Vagina (tissue), 2 donors: ENCODE data around the gene STXBP5. TPM values are rescaled to one million over a fixed set of nuclear protein-coding genes. Genes with fewer than 3 reads are reported as not detected.

Experiments used
- DNase-seq, 2 donors: peaks; one replicate each; pipeline ENCODE4 v3.0.0-alpha.2; 2017; ENCODE audit errors: extremely low spot score in 2 of 2
- H3K27ac ChIP-seq: fragments of 200-600 bp; sonication (generic); one replicate; pipeline ENCODE4 v1.5.1; 2019
- H3K27me3 ChIP-seq: fragments of 200-600 bp; sonication (generic); one replicate; pipeline ENCODE4 v1.5.1; 2019
- H3K36me3 ChIP-seq, 2 donors: fragments of 200-600 bp; sonication (generic); one replicate each; pipeline ENCODE4 v1.5.1; 2017 to 2019
- H3K4me1 ChIP-seq: fragments of 200-600 bp; sonication (generic); one replicate; pipeline ENCODE4 v1.5.1; 2019
- H3K4me3 ChIP-seq, 2 donors: fragments of 200-600 bp; sonication (generic); 1 replicate in 1 of 2; 2 replicates in 1 of 2; pipeline ENCODE4 v1.5.1; 2016 to 2019
- H3K9me3 ChIP-seq: fragments of 200-600 bp; sonication (generic); one replicate; pipeline ENCODE4 v1.5.1; 2019
- CTCF ChIP-seq, 3 experiments: fragments of 450-650 bp in 2 of 3; fragments of 200-600 bp in 1 of 3; sonication (generic) in 1 of 3; IDR thresholded peaks; one replicate each; pipeline ENCODE4 v1.5.1; 2017 to 2019; ENCODE audit warnings: antibody characterized with exemption in 3 of 3, mild to moderate bottlenecking in 2 of 3, moderate library complexity in 2 of 3
- POLR2A ChIP-seq, 2 donors: fragments of 450-650 bp; IDR thresholded peaks; one replicate each; pipeline ENCODE4 v1.6.1; 2017; ENCODE audit warnings: antibody characterized with exemption in 2 of 2, mild to moderate bottlenecking in 2 of 2, moderate library complexity in 2 of 2
- POLR2AphosphoS5 ChIP-seq, 2 donors: sonication (generic); formaldehyde crosslinking; IDR thresholded peaks; one replicate each; pipeline ENCODE4 v1.9.0; 2017; ENCODE audit warnings: antibody characterized with exemption in 2 of 2, mild to moderate bottlenecking in 2 of 2, low read depth in 1 of 2; ENCODE audit not compliant: insufficient read depth in 1 of 2
- intact Hi-C: fragments of 100-400 bp; cut with DNase I; formaldehyde crosslinking; loops from one replicate; pipeline ENCODE4 v1.15.1; 2023
- total RNA-seq: library from RNA; depleted of rRNA; stranded (reverse); fragments of >200 nt; gene quantifications from one replicate; pipeline ENCODE4 v1.2.3, GENCODE V29; 2016

STXBP5 gene
- total RNA-seq, 1 donor from 2014 or later, result 33.9 TPM

- no peak for DNase-seq
- TF ChIP-seq POLR2AphosphoS5 (IDR thresholded peaks at IDR 0.05; ENCODE audit: insufficient read depth in 1 of 2, low read depth in 1 of 2), result no peak
- H3K27me3 ChIP-seq, result no peaks in the 10 kb centered on the region
- no peaks in the 10 kb centered on the region for H3K9me3 ChIP-seq
- intact Hi-C loops, result no loop called here
- peaks cover 14% of the 10 kb centered on the region for H3K4me1 ChIP-seq
- H3K27ac ChIP-seq, result no peak overlapping the region
- H3K4me3 ChIP-seq, result no peak overlapping the region
- H3K36me3 ChIP-seq, result no peaks in the 10 kb centered on the region
These were observed 15.2 kb downstream of the STXBP5 start for GRCh38 chr6:147219463-147219862.

- Histone ChIP-seq H3K4me3 (no peak overlapping the region), H3K36me3 (no peaks in the 10 kb centered on the region), H3K9me3 (no peaks in the 10 kb centered on the region), H3K27ac (no peak overlapping the region), H3K27me3 (no peaks in the 10 kb centered on the region), H3K4me1 (peaks cover 14% of the 10 kb centered on the region)
- no peak for TF ChIP-seq CTCF (IDR thresholded peaks at IDR 0.05)
- TF ChIP-seq POLR2A (IDR thresholded peaks at IDR 0.05), result no peak
- TF ChIP-seq POLR2AphosphoS5 (IDR thresholded peaks at IDR 0.05; ENCODE audit: insufficient read depth in 1 of 2, low read depth in 1 of 2), result no peak
- no peak for DNase-seq
- intact Hi-C loops, result no loop called here
These were observed 16.1 kb downstream of the STXBP5 start for GRCh38 chr6:147220345-147220744.

- TF ChIP-seq POLR2A (IDR thresholded peaks at IDR 0.05) (no peak), CTCF (IDR thresholded peaks at IDR 0.05) (no peak), POLR2AphosphoS5 (IDR thresholded peaks at IDR 0.05; ENCODE audit: insufficient read depth in 1 of 2, low read depth in 1 of 2) (no peak)
- Histone ChIP-seq H3K36me3 (no peaks in the 10 kb centered on the region), H3K9me3 (no peaks in the 10 kb centered on the region), H3K4me1 (peaks cover 14% of the 10 kb centered on the region), H3K27ac (no peak overlapping the region), H3K27me3 (no peaks in the 10 kb centered on the region), H3K4me3 (no peak overlapping the region)
- intact Hi-C loops, result no loop called here
- no peak for DNase-seq
These were observed 17.5 kb downstream of the STXBP5 start for GRCh38 chr6:147221739-147222138.

GRCh38 chr6:147222160-147222838 is 18.1 kb downstream of the STXBP5 start:
- intact Hi-C loops, result no loop called here
- TF ChIP-seq POLR2AphosphoS5 (IDR thresholded peaks at IDR 0.05; ENCODE audit: insufficient read depth in 1 of 2, low read depth in 1 of 2), result no peak
- no peak for TF ChIP-seq CTCF (IDR thresholded peaks at IDR 0.05)
- no peak for TF ChIP-seq POLR2A (IDR thresholded peaks at IDR 0.05)
- Histone ChIP-seq H3K27ac (no peak overlapping the region), H3K4me3 (no peak overlapping the region), H3K27me3 (no peaks in the 10 kb centered on the region), H3K36me3 (no peaks in the 10 kb centered on the region), H3K4me1 (peaks cover 14% of the 10 kb centered on the region), H3K9me3 (no peaks in the 10 kb centered on the region)
- no peak for DNase-seq

- H3K9me3 ChIP-seq, result no peaks in the 10 kb centered on the region
- intact Hi-C loops, result no loop called here
- peaks cover under 1% of the 10 kb centered on the region for H3K4me1 ChIP-seq
- TF ChIP-seq POLR2AphosphoS5 (IDR thresholded peaks at IDR 0.05; ENCODE audit: insufficient read depth in 1 of 2, low read depth in 1 of 2) (no peak), POLR2A (IDR thresholded peaks at IDR 0.05) (no peak), CTCF (IDR thresholded peaks at IDR 0.05) (no peak)
- no peak overlapping the region for H3K27ac ChIP-seq
- H3K36me3 ChIP-seq, result no peaks in the 10 kb centered on the region
- no peak for DNase-seq
- H3K27me3 ChIP-seq, result no peaks in the 10 kb centered on the region
- no peak overlapping the region for H3K4me3 ChIP-seq
These were observed 19.5 kb downstream of the STXBP5 start for GRCh38 chr6:147223736-147224135.
